ENCODE results near the gene FXN. TPM values are rescaled to one million over a fixed set of nuclear protein-coding genes. Genes with fewer than 3 reads are reported as not detected.

The FXN gene
- total RNA-seq, 4 donors from 2014 or later, result 4.0 to 7.2 (median 5.5) TPM

- ATAC-seq (ENCODE audit: low FRiP score), result no peak
- TF ChIP-seq CTCF (IDR thresholded peaks at IDR 0.05), result no peak
These were observed 36.7 kb upstream of the FXN start for GRCh38 chr9:68998812-68999211.

GRCh38 chr9:68999393-69000105 is 36.0 kb upstream of the FXN start:
- DNase-seq (ENCODE audit: low spot score) (no peak), ATAC-seq (ENCODE audit: low FRiP score) (no peak)
- no peak for TF ChIP-seq CTCF (IDR thresholded peaks at IDR 0.05)

More at GRCh38 chr9:68998812-68999211, 36.7 kb upstream of the FXN start:
- no peak for DNase-seq (ENCODE audit: low spot score)

- ATAC-seq (ENCODE audit: low FRiP score), result no peak
- no peak for TF ChIP-seq CTCF (IDR thresholded peaks at IDR 0.05)
- DNase-seq (ENCODE audit: low spot score), result no peak
These were observed 33.6 kb upstream of the FXN start for GRCh38 chr9:69001921-69002320.

- TF ChIP-seq CTCF (IDR thresholded peaks at IDR 0.05), result no peak
- no peak for ATAC-seq (ENCODE audit: low FRiP score)
These were observed 32.5 kb upstream of the FXN start for GRCh38 chr9:69003051-69003450.

GRCh38 chr9:69004836-69005235 is 30.7 kb upstream of the FXN start:
- ATAC-seq (ENCODE audit: low FRiP score) (no peak), DNase-seq (ENCODE audit: low spot score) (no peak)
- no peak for TF ChIP-seq CTCF (IDR thresholded peaks at IDR 0.05)

More at GRCh38 chr9:69003051-69003450, 32.5 kb upstream of the FXN start:
- no peak for DNase-seq (ENCODE audit: low spot score)

- ATAC-seq (ENCODE audit: low FRiP score) (no peak), DNase-seq (ENCODE audit: low spot score) (no peak)
- TF ChIP-seq CTCF (IDR thresholded peaks at IDR 0.05), result no peak
These were observed 25.8 kb upstream of the FXN start for GRCh38 chr9:69009708-69010107.

GRCh38 chr9:69012696-69013381 is 22.7 kb upstream of the FXN start:
- TF ChIP-seq CTCF (IDR thresholded peaks at IDR 0.05), result no peak
- ATAC-seq (ENCODE audit: low FRiP score) (no peak), DNase-seq (ENCODE audit: low spot score) (no peak)
